HG02973 (cell line): Measurements from ENCODE around the gene SPEM2.
A peak's percentile ranks its signal among the peaks of the same experiment; 100 is the strongest.

Experiments used
- ATAC-seq: cut with Tn5 transposase; IDR thresholded peaks from one replicate; pipeline ENCODE4 v1.9.1; 2021; ENCODE audit warnings: moderate library complexity; ENCODE audit not compliant: unreplicated experiment

The SPEM2 gene

GRCh38 chr17:7403977-7404736, 21.3 kb upstream of the SPEM2 start, which contains the start of gene TMEM256:
TSS of gene TMEM256 (minus strand) at chr17:7404097. CDS start at chr17:7404084, 13 bp downstream.
- peak; percentile 91 for ATAC-seq

DNA sequence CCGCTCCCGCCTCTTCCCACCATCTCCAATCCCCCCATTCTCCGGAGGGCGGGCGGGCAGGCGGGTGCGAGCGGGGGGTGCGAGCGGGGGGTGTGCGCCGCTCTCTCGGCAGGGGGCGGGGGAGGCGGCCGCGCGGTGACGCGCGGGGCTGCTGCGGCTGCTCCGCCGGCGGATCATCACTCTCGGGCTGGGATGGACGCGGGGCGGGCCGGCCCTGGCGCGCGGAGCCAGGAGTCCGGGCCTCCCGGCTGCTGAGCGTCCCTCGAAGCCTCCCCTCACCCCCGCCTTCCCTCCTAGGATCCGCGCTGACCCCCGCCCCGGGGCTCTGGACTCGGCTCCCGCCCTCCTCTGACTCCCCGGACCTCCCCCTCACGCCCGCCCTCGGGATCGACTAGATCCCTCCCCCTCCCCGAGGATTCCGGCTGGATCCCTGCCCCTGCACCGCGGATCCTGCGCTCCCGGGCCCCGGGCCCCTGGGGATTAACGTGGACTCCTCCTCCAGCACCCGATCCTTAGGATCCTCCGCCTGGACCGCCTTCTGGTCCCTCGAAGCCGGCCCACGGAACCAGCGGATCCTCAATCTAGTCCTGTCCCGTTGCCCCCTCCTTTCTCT, 20.6 kb upstream of the SPEM2 start:
- no peak for ATAC-seq

GRCh38 chr17:7405350-7406234, 19.8 kb upstream of the SPEM2 start:
- no peak for ATAC-seq

- no peak for ATAC-seq
These were observed 19.1 kb upstream of the SPEM2 start for GRCh38 chr17:7406235-7406825.

- ATAC-seq, result no peak
These were observed 18.3 kb upstream of the SPEM2 start for GRCh38 chr17:7407082-7407481.

DNA sequence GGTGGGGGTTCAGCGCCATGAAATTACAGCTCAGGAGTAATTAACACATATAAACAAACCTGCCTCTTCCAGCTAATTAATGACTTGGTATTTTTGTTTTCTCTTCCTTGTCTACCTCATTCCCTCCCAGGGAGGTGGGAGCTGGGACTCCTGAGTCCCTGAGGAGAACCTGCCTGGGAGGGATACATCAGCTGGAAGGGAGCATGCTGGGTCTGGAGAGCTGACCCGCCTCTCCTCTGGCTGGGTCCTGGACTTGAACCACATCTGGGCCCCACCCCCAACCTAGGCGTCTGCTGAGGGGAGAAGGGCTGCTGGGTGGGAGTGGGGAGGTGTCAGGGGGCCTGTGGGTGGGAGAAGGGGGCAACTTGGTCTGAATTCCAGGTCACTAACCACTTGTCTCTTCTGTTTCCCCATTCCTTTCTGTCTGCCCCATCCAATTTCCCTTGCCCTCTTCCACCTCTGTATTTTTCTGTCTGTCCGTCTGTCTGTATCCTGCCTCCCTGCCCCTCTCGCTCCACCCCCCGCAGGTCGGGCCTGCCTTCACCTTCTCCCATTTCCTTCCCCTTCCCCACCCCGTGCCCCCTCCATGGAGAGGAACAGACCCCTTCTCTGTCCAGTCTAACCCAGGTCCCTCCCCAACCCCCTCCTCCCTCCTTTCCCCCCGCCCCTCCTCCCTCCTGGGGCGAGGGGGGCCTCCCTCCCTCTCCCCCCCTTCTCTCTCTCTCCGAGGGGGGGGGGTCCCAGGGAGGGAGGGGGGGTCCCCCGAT, 17.7 kb upstream of the SPEM2 start, which contains the start of gene NLGN2:
Gene NLGN2, plus strand, starts transcription at position 361 of the 767 bp plus-strand sequence. CDS start 411 bp downstream, outside the sequence.
- no peak for ATAC-seq

DNA sequence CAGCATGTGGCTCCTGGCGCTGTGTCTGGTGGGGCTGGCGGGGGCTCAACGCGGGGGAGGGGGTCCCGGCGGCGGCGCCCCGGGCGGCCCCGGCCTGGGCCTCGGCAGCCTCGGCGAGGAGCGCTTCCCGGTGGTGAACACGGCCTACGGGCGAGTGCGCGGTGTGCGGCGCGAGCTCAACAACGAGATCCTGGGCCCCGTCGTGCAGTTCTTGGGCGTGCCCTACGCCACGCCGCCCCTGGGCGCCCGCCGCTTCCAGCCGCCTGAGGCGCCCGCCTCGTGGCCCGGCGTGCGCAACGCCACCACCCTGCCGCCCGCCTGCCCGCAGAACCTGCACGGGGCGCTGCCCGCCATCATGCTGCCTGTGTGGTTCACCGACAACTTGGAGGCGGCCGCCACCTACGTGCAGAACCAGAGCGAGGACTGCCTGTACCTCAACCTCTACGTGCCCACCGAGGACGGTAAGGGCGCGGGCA, 17.1 kb upstream of the SPEM2 start:
- ATAC-seq, result no peak

GRCh38 chr17:7408863-7409262, 16.6 kb upstream of the SPEM2 start:
- no peak for ATAC-seq

DNA sequence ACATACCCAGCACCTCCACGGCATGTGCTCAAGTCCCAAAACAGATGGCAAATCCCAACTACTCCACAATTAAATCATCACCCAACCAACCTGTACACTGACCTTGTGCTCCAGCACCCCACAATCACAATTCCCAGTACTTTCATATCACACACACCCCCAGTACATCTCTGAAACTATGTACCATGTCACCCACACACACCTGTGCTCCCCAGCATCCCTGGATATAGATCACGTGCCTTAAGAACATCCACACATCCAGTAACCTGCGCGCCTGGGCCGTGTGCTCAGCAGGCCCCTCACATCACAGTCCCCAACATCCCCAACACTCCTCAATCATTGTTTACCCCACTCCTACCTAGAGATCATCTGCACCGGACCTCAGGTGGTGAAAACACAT, 15.7 kb upstream of the SPEM2 start:
- no peak for ATAC-seq

GRCh38 chr17:7410634-7411426, 14.6 kb upstream of the SPEM2 start:
- no peak for ATAC-seq

DNA sequence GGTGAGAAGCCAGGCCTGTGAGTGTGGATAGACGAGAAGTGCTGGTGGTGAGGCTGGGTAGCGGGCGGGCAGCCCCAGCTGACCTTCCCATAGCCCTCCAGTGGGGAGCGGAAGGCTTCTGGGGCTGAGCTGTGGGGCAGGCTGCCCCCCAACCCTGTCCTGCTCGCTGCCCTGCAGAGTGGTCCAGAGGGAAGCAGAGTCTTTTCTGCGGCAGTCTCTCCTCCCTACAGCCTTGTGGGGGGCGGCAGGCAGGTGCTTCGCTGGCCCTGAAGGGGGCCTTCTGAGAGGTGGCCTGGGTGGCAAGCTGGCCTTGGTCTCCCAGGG, 14.0 kb upstream of the SPEM2 start:
- ATAC-seq, result no peak

- no peak for ATAC-seq
These were observed 11.9 kb upstream of the SPEM2 start for GRCh38 chr17:7413346-7413985.

DNA sequence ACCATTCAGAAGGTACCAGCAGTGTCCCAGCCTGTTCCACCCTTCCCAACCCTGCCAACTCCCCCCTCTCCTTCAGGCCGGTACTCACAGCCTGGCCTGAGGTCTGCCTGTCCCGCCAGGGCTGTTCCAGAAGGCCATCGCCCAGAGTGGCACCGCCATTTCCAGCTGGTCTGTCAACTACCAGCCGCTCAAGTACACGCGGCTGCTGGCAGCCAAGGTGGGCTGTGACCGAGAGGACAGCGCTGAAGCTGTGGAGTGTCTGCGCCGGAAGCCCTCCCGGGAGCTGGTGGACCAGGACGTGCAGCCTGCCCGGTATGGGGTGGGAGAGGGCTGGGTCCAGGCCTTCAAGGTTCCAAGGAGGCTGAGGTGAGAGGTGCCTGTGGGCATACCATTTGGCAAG, 10.6 kb upstream of the SPEM2 start:
- ATAC-seq, result no peak

DNA sequence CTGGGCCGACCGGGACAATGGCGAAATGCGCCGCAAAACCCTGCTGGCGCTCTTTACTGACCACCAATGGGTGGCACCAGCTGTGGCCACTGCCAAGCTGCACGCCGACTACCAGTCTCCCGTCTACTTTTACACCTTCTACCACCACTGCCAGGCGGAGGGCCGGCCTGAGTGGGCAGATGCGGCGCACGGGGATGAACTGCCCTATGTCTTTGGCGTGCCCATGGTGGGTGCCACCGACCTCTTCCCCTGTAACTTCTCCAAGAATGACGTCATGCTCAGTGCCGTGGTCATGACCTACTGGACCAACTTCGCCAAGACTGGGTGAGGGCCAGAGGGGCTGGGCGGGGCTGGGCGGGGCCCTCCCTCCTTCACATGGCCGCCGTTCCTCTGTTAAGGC, 9.6 kb upstream of the SPEM2 start:
- no peak for ATAC-seq

- no peak for ATAC-seq
These were observed 9.1 kb upstream of the SPEM2 start for GRCh38 chr17:7416323-7416722.

DNA sequence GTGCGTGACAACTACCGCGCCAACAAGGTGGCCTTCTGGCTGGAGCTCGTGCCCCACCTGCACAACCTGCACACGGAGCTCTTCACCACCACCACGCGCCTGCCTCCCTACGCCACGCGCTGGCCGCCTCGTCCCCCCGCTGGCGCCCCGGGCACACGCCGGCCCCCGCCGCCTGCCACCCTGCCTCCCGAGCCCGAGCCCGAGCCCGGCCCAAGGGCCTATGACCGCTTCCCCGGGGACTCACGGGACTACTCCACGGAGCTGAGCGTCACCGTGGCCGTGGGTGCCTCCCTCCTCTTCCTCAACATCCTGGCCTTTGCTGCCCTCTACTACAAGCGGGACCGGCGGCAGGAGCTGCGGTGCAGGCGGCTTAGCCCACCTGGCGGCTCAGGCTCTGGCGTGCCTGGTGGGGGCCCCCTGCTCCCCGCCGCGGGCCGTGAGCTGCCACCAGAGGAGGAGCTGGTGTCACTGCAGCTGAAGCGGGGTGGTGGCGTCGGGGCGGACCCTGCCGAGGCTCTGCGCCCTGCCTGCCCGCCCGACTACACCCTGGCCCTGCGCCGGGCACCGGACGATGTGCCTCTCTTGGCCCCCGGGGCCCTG, 8.3 kb upstream of the SPEM2 start:
- no peak for ATAC-seq

GRCh38 chr17:7418472-7419152, 6.8 kb upstream of the SPEM2 start:
- ATAC-seq, result no peak
